HEK293 (cell line): ENCODE results near the gene PKP4.

Experiments
- CTCF ChIA-PET: fragments of 350-600 bp; formaldehyde crosslinking; extraction: SDS; loops from one replicate; lab custom pipeline; 2021; ENCODE audit warnings: antibody characterized with exemption; lab: Yijun Ruan, JAX
- POLR2A ChIA-PET: fragments of 300-600 bp; formaldehyde crosslinking; extraction: SDS; loops from one replicate; lab custom pipeline; 2020; ENCODE audit warnings: antibody characterized with exemption, inconsistent platforms; lab: Yijun Ruan, JAX
- H3K27ac ChIP-seq: fragments of 200-500 bp; sonication (Bioruptor generic); 2 replicates; pipeline ENCODE4 v1.5.1; 2014; ENCODE audit warnings: low read depth, low read length, control low read depth, inconsistent platforms; ENCODE audit errors: extremely low read depth
- H3K36me3 ChIP-seq, 2 experiments: fragments of 200-500 bp in 1 of 2; sonication (Bioruptor generic) in 1 of 2; 1 replicate in 1 of 2; 2 replicates in 1 of 2; pipeline ENCODE4 v1.5.1; 2014 to 2017; ENCODE audit warnings: inconsistent platforms in 2 of 2, low read length in 2 of 2; ENCODE audit not compliant: control insufficient read depth in 2 of 2, insufficient read depth in 1 of 2
- H3K4me1 ChIP-seq: fragments of 200-500 bp; sonication (Bioruptor generic); 2 replicates; pipeline ENCODE4 v1.5.1; 2014; ENCODE audit warnings: mild to moderate bottlenecking, low read length, inconsistent platforms; ENCODE audit not compliant: control insufficient read depth, insufficient read depth
- H3K4me3 ChIP-seq: 2 replicates; pipeline ENCODE4 v1.5.1; 2011; ENCODE audit warnings: low read depth, mild to moderate bottlenecking, control low read depth, low read length, moderate library complexity
- H3K9me3 ChIP-seq: fragments of 200-500 bp; sonication (Bioruptor generic); 2 replicates; pipeline ENCODE4 v1.5.1; 2014; ENCODE audit warnings: low read depth, low read length, inconsistent platforms; ENCODE audit not compliant: control insufficient read depth, insufficient read depth
- GLIS1 ChIP-seq: fragments of 450-650 bp; formaldehyde crosslinking; IDR thresholded peaks from 2 replicates; pipeline ENCODE4 v1.5.1; 2016; ENCODE audit warnings: missing biosample characterization, missing genetic modification characterization
- HOXD13 ChIP-seq: sonication (generic); formaldehyde crosslinking; IDR thresholded peaks from 2 replicates; pipeline ENCODE4 v1.8.0; 2022; ENCODE audit warnings: missing genetic modification reagents, borderline replicate concordance
- KLF8 ChIP-seq: fragments of 450-650 bp; formaldehyde crosslinking; IDR thresholded peaks from 2 replicates; pipeline ENCODE4 v1.5.1; 2016; ENCODE audit warnings: missing biosample characterization, missing genetic modification characterization
- KLF9 ChIP-seq: fragments of 450-650 bp; formaldehyde crosslinking; IDR thresholded peaks from 2 replicates; pipeline ENCODE4 v1.5.1; 2016; ENCODE audit warnings: missing biosample characterization, missing genetic modification characterization, low read depth
- TCF7L2 ChIP-seq: IDR thresholded peaks from 2 replicates; pipeline ENCODE4 v1.6.1; 2011; ENCODE audit warnings: low read depth, mild to moderate bottlenecking, inconsistent platforms, low read length, moderate library complexity, borderline replicate concordance
- ZNF266 ChIP-seq: fragments of 450-650 bp; formaldehyde crosslinking; IDR thresholded peaks from 2 replicates; pipeline ENCODE4 v1.5.1; 2016; ENCODE audit warnings: missing biosample characterization, missing genetic modification characterization, low read depth
- ZNF548 ChIP-seq: fragments of 450-650 bp; formaldehyde crosslinking; IDR thresholded peaks from 2 replicates; pipeline ENCODE4 v1.5.1; 2016; ENCODE audit warnings: missing biosample characterization, missing genetic modification characterization
- ZNF571 ChIP-seq: fragments of 450-650 bp; formaldehyde crosslinking; IDR thresholded peaks from 2 replicates; pipeline ENCODE4 v1.5.0; 2017; ENCODE audit warnings: missing biosample characterization, missing genetic modification characterization
- ZNF600 ChIP-seq: fragments of 450-650 bp; formaldehyde crosslinking; IDR thresholded peaks from 2 replicates; pipeline ENCODE4 v1.5.1; 2016; ENCODE audit warnings: missing biosample characterization, missing genetic modification characterization
- ZNF621 ChIP-seq: fragments of 450-650 bp; formaldehyde crosslinking; IDR thresholded peaks from 2 replicates; pipeline ENCODE4 v1.5.1; 2017; ENCODE audit warnings: missing biosample characterization, missing genetic modification characterization
- ZNF792 ChIP-seq: fragments of 450-650 bp; formaldehyde crosslinking; IDR thresholded peaks from 2 replicates; pipeline ENCODE4 v1.5.1; 2016; ENCODE audit warnings: missing biosample characterization, missing genetic modification characterization
- TF ChIP-seq, protein P1 (sequence below): fragments of 450-650 bp; formaldehyde crosslinking; IDR thresholded peaks from 2 replicates; pipeline ENCODE4 v1.5.1; 2017; ENCODE audit warnings: missing biosample characterization, missing genetic modification characterization
- TF ChIP-seq, protein P2 (sequence below): fragments of 450-650 bp; formaldehyde crosslinking; IDR thresholded peaks from 2 replicates; pipeline ENCODE4 v1.5.1; 2016; ENCODE audit warnings: missing biosample characterization, missing genetic modification characterization, borderline replicate concordance
- TF ChIP-seq, protein P3 (sequence below): fragments of 450-650 bp; formaldehyde crosslinking; IDR thresholded peaks from 2 replicates; pipeline ENCODE4 v1.5.1; 2016; ENCODE audit warnings: missing biosample characterization, missing genetic modification characterization
- TF ChIP-seq, protein P4 (sequence below): fragments of 450-650 bp; formaldehyde crosslinking; IDR thresholded peaks from 2 replicates; pipeline ENCODE4 v1.5.1; 2016; ENCODE audit warnings: missing biosample characterization, missing genetic modification characterization
- TF ChIP-seq, protein P5 (sequence below): fragments of 450-650 bp; formaldehyde crosslinking; IDR thresholded peaks from 2 replicates; pipeline ENCODE4 v1.5.1; 2017; ENCODE audit warnings: missing biosample characterization, missing genetic modification characterization
- TF ChIP-seq, protein P6 (sequence below): fragments of 450-650 bp; formaldehyde crosslinking; IDR thresholded peaks from 2 replicates; pipeline ENCODE4 v1.5.1; 2016; ENCODE audit warnings: missing biosample characterization, missing genetic modification characterization, borderline replicate concordance

The PKP4 gene

DNA sequence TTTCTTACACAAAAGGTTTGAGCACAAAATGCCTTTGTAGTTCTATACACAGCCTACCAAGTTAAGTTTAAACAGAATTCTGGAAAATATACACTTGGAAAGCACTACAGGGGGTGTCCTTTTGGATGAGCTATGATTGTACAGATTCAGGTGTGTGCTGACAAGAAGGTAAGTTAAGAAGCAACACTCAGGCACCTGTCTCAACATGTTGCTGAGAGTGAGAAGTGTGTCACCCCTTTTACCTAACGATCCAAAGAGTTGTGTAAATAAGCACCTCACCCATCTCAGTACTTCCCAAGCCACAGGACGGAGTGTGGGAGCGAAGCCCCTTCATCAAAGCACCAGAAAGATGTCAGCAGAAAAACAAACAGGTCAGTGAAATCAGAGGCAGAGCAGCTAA lies 228.9 kb downstream of the PKP4 start (continued):
- TF ChIP-seq, protein P1, sequence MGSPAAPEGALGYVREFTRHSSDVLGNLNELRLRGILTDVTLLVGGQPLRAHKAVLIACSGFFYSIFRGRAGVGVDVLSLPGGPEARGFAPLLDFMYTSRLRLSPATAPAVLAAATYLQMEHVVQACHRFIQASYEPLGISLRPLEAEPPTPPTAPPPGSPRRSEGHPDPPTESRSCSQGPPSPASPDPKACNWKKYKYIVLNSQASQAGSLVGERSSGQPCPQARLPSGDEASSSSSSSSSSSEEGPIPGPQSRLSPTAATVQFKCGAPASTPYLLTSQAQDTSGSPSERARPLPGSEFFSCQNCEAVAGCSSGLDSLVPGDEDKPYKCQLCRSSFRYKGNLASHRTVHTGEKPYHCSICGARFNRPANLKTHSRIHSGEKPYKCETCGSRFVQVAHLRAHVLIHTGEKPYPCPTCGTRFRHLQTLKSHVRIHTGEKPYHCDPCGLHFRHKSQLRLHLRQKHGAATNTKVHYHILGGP (tag by site-specific recombination): no peak
- TF ChIP-seq GLIS1 (tag by site-specific recombination): no peak
- TF ChIP-seq TCF7L2: no peak

DNA sequence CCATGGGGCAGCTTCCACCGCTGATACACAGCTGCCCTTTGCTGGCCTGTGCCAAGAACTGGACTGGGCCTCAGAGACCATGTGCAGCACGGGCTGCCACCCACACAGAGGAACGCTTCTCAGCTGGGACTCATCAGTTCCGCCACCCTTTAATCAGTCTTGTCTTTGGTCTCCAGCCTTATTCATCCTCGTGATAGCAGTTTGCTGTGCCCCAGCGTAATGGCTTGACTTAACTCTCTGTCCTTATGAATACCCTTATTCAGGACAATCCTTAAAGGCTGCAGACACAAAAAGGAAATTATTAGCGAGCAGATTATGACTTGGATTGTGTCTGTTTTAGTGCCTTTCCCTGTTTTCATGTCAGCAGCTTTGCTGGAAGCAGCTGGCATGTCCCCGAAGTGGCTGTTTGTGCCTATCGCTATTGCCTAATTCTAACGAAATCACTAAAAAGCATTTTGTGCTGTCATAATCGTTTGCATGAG lies 229.5 kb downstream of the PKP4 start:
- no peaks in the 10 kb centered on the region for H3K4me1 ChIP-seq
- ChIA-PET CTCF (interaction anchor here (1.1 kb wide), 1 partner anchor 60 kb away, joined by 3 read pairs; no protein-coding TSS in a partner anchor), POLR2A (no interaction called here)
- no peak overlapping the region for H3K27ac ChIP-seq
- no peak overlapping the region for H3K4me3 ChIP-seq
- H3K9me3 ChIP-seq: no peaks in the 10 kb centered on the region
- no peaks in the 10 kb centered on the region for H3K36me3 ChIP-seq
- no peak for TF ChIP-seq ZNF266
- TF ChIP-seq ZNF621 (tag by site-specific recombination): no peak
- TF ChIP-seq KLF9 (tag by site-specific recombination): no peak
- no peak for TF ChIP-seq KLF8
- no peak for TF ChIP-seq ZNF571
- TF ChIP-seq, protein P2, sequence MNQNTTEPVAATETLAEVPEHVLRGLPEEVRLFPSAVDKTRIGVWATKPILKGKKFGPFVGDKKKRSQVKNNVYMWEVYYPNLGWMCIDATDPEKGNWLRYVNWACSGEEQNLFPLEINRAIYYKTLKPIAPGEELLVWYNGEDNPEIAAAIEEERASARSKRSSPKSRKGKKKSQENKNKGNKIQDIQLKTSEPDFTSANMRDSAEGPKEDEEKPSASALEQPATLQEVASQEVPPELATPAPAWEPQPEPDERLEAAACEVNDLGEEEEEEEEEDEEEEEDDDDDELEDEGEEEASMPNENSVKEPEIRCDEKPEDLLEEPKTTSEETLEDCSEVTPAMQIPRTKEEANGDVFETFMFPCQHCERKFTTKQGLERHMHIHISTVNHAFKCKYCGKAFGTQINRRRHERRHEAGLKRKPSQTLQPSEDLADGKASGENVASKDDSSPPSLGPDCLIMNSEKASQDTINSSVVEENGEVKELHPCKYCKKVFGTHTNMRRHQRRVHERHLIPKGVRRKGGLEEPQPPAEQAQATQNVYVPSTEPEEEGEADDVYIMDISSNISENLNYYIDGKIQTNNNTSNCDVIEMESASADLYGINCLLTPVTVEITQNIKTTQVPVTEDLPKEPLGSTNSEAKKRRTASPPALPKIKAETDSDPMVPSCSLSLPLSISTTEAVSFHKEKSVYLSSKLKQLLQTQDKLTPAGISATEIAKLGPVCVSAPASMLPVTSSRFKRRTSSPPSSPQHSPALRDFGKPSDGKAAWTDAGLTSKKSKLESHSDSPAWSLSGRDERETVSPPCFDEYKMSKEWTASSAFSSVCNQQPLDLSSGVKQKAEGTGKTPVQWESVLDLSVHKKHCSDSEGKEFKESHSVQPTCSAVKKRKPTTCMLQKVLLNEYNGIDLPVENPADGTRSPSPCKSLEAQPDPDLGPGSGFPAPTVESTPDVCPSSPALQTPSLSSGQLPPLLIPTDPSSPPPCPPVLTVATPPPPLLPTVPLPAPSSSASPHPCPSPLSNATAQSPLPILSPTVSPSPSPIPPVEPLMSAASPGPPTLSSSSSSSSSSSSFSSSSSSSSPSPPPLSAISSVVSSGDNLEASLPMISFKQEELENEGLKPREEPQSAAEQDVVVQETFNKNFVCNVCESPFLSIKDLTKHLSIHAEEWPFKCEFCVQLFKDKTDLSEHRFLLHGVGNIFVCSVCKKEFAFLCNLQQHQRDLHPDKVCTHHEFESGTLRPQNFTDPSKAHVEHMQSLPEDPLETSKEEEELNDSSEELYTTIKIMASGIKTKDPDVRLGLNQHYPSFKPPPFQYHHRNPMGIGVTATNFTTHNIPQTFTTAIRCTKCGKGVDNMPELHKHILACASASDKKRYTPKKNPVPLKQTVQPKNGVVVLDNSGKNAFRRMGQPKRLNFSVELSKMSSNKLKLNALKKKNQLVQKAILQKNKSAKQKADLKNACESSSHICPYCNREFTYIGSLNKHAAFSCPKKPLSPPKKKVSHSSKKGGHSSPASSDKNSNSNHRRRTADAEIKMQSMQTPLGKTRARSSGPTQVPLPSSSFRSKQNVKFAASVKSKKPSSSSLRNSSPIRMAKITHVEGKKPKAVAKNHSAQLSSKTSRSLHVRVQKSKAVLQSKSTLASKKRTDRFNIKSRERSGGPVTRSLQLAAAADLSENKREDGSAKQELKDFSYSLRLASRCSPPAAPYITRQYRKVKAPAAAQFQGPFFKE (tag by site-specific recombination): no peak
- TF ChIP-seq HOXD13: no peak
- TF ChIP-seq, protein P3, sequence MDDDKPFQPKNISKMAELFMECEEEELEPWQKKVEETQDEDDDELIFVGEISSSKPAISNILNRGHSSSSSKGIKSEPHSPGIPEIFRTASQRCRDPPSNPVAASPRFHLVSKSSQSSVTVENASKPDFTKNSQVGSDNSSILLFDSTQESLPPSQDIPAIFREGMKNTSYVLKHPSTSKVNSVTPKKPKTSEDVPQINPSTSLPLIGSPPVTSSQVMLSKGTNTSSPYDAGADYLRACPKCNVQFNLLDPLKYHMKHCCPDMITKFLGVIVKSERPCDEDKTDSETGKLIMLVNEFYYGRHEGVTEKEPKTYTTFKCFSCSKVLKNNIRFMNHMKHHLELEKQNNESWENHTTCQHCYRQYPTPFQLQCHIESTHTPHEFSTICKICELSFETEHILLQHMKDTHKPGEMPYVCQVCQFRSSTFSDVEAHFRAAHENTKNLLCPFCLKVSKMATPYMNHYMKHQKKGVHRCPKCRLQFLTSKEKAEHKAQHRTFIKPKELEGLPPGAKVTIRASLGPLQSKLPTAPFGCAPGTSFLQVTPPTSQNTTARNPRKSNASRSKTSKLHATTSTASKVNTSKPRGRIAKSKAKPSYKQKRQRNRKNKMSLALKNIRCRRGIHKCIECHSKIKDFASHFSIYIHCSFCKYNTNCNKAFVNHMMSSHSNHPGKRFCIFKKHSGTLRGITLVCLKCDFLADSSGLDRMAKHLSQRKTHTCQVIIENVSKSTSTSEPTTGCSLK: no peak
- TF ChIP-seq, protein P4, sequence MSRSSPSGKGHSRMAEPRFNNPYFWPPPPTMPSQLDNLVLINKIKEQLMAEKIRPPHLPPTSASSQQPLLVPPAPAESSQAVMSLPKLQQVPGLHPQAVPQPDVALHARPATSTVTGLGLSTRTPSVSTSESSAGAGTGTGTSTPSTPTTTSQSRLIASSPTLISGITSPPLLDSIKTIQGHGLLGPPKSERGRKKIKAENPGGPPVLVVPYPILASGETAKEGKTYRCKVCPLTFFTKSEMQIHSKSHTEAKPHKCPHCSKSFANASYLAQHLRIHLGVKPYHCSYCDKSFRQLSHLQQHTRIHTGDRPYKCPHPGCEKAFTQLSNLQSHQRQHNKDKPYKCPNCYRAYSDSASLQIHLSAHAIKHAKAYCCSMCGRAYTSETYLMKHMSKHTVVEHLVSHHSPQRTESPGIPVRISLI (tag by site-specific recombination): no peak
- no peak for TF ChIP-seq ZNF792 (tag by site-specific recombination)
- TF ChIP-seq, protein P5, sequence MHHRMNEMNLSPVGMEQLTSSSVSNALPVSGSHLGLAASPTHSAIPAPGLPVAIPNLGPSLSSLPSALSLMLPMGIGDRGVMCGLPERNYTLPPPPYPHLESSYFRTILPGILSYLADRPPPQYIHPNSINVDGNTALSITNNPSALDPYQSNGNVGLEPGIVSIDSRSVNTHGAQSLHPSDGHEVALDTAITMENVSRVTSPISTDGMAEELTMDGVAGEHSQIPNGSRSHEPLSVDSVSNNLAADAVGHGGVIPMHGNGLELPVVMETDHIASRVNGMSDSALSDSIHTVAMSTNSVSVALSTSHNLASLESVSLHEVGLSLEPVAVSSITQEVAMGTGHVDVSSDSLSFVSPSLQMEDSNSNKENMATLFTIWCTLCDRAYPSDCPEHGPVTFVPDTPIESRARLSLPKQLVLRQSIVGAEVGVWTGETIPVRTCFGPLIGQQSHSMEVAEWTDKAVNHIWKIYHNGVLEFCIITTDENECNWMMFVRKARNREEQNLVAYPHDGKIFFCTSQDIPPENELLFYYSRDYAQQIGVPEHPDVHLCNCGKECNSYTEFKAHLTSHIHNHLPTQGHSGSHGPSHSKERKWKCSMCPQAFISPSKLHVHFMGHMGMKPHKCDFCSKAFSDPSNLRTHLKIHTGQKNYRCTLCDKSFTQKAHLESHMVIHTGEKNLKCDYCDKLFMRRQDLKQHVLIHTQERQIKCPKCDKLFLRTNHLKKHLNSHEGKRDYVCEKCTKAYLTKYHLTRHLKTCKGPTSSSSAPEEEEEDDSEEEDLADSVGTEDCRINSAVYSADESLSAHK: no peak
- TF ChIP-seq ZNF548 (tag by site-specific recombination): no peak
- TF ChIP-seq, protein P6, sequence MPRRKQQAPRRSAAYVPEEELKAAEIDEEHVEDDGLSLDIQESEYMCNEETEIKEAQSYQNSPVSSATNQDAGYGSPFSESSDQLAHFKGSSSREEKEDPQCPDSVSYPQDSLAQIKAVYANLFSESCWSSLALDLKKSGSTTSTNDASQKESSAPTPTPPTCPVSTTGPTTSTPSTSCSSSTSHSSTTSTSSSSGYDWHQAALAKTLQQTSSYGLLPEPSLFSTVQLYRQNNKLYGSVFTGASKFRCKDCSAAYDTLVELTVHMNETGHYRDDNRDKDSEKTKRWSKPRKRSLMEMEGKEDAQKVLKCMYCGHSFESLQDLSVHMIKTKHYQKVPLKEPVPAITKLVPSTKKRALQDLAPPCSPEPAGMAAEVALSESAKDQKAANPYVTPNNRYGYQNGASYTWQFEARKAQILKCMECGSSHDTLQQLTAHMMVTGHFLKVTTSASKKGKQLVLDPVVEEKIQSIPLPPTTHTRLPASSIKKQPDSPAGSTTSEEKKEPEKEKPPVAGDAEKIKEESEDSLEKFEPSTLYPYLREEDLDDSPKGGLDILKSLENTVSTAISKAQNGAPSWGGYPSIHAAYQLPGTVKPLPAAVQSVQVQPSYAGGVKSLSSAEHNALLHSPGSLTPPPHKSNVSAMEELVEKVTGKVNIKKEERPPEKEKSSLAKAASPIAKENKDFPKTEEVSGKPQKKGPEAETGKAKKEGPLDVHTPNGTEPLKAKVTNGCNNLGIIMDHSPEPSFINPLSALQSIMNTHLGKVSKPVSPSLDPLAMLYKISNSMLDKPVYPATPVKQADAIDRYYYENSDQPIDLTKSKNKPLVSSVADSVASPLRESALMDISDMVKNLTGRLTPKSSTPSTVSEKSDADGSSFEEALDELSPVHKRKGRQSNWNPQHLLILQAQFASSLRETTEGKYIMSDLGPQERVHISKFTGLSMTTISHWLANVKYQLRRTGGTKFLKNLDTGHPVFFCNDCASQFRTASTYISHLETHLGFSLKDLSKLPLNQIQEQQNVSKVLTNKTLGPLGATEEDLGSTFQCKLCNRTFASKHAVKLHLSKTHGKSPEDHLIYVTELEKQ: no peak
- TF ChIP-seq, protein P1 (tag by site-specific recombination): no peak
- no peak for TF ChIP-seq ZNF600 (tag by site-specific recombination)
- TF ChIP-seq GLIS1 (tag by site-specific recombination): no peak
